Choroid plexus epithelial cell (primary cell): ENCODE data around the gene NAA11.

Source experiments
- DNase-seq: peaks from one replicate; pipeline ENCODE4 v3.0.0-alpha.2; 2010; ENCODE audit warnings: low read depth
- H3K4me3 ChIP-seq: 2 replicates; pipeline ENCODE4 v1.5.1; 2011; ENCODE audit warnings: low read depth, mild to moderate bottlenecking, control low read depth, low read length, moderate library complexity
- TF ChIP-seq, protein P1 (sequence below): conservative IDR thresholded peaks from 2 replicates; pipeline ENCODE4 v1.5.1; 2011; ENCODE audit warnings: low read depth, mild to moderate bottlenecking, control low read depth, inconsistent platforms, low read length, moderate library complexity

Gene NAA11

DNA sequence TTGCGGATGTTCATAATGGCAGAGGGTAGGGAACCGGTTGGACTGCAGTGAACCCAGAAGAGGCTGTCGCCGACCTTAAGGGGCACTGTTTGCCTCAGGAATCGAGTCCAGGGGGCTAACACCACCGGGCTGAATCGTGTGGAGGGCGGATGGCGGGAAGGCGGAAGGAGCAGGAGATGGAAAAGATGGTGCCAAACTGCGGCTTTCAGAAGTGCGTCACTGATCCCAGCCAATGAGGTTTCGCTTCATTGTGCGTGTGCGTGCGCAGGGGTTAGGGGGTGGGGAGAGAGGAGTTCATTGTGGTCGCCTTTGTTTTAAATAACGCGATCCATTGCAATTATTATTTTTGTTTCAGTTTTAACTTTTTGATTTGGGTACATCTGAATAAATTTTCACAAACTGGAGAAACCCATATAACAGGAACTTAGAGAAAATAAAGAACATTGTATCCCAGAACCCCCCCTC, at the start of gene NAA11:
Gene NAA11 (minus strand): TSS at position 198 of the 465 bp plus-strand sequence. CDS start 184 bp downstream, at position 14.
- no peak within 1 kb of the TSS for H3K4me3 ChIP-seq
- TF ChIP-seq, protein P1, sequence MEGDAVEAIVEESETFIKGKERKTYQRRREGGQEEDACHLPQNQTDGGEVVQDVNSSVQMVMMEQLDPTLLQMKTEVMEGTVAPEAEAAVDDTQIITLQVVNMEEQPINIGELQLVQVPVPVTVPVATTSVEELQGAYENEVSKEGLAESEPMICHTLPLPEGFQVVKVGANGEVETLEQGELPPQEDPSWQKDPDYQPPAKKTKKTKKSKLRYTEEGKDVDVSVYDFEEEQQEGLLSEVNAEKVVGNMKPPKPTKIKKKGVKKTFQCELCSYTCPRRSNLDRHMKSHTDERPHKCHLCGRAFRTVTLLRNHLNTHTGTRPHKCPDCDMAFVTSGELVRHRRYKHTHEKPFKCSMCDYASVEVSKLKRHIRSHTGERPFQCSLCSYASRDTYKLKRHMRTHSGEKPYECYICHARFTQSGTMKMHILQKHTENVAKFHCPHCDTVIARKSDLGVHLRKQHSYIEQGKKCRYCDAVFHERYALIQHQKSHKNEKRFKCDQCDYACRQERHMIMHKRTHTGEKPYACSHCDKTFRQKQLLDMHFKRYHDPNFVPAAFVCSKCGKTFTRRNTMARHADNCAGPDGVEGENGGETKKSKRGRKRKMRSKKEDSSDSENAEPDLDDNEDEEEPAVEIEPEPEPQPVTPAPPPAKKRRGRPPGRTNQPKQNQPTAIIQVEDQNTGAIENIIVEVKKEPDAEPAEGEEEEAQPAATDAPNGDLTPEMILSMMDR = no peak
- DNase-seq = no peak

DNA sequence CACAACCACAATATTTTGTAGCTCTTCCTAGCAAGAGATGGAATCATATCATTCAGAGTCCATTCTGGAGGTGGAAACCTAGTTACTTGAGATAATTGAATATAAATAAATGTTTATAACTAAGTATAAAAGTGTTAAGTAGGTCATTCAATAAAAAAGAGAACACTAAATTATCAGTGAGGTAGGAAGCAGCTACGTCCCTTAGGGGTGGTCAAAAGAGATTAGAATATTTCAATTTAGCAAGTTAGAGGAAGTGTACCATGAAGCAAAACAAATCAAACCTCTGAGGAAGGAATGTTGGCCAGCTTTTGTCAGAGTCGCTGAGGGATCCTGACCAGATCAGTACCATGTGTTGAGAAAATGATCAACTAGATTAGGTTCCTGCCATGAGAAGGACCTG, 44.2 kb upstream of the NAA11 start:
- TF ChIP-seq, protein P1 = no peak
- no peak for DNase-seq
- H3K4me3 ChIP-seq = no peak overlapping the region

DNA sequence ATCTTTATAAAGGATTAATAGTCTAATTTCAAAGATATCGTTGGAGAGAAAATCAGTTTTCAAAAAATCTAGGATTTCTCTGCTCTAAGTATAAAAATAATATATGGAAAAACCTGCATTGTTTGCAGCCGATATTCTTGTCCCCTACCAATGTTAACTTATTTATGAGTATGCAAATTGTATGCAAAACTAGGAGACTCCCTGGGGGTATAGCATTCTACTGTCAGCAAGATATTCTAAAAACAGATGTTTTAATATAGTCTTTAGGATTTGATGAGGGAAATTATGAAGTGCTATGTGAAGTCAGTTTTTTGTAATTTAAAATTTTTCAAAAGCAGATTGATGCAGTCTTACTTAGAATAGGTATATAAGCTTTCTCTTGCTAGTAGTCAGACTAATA, 41.2 kb upstream of the NAA11 start:
- DNase-seq = no peak
- H3K4me3 ChIP-seq = no peak overlapping the region
- TF ChIP-seq, protein P1 = no peak

DNA sequence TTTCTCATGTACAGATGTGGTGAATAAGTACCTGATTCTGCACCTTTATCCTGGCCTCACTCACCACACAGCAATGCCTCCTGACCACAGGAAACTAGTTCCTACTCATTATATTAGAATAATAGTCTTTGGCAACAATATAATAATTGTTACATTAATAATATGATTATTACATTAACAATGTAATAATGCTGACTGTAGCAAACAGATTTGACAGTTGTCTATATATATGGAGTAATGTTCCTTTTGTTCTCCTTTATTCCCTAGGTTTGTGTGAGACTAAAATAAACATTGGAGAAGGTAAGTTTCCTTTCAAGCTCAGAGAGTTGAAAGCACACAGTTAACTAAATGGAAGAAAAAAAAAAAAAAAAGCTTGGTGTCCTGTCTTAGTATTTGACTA, 40.6 kb upstream of the NAA11 start:
- TF ChIP-seq, protein P1 = no peak
- no peak for DNase-seq
- H3K4me3 ChIP-seq = no peak overlapping the region

DNA sequence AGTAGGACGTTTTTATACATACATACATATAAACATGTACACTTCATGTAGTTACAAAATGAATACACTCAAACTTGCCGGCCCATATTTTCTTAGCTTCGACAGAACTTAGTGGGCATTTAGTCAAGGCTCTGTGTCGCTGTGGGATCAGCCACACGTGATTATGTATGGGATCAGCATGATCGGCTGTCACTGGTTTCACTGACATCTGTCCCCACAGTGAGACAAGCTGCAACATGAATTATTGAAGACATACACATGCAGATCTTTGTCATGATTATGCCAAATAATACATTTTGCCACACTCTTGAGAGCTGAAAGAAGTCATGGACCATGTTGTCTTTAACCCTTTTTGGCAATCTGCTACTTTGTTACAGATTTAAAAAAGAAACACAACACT, 38.2 kb upstream of the NAA11 start:
- TF ChIP-seq, protein P1 = no peak
- no peak for DNase-seq
- no peak overlapping the region for H3K4me3 ChIP-seq

DNA sequence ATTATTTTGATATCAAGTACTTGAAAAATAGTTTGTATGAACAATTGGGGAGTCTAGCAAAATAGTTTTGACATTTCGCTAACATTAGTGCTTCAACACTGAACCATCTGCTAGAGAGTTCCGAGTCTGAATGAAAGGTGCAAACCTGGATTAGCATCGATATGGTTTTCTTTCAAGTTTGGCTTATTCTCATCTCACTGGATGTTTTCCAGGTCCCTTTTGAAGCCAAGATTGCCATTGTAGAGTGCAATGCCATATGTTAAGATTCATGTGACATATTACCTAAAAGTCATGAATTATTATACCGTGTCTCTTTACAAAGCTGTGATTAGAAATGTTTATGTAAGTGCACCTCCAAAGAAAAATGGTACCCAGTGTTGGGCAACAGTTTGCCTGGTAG, 36.8 kb upstream of the NAA11 start:
- DNase-seq = no peak
- TF ChIP-seq, protein P1 = no peak
- H3K4me3 ChIP-seq = no peak overlapping the region

DNA sequence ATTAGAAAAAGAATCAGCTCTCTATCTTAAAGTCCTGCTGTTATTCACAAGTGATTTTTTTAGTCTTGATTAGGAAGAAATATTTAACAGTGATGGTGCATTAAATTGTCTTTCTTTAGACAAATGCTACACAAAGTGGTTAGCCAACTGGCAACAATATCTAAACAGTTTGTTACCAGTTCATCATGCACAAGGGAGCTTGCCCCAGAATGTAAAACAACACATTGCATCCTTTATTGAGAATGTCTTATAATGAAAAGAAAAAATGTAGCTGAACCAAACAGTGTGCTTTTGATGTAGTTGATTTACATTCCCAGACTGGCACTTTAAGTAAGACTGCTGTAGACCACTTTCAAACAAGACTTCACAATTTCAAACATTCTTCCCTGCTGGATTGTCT, 34.1 kb upstream of the NAA11 start:
- DNase-seq = no peak
- TF ChIP-seq, protein P1 = no peak
- H3K4me3 ChIP-seq = no peak overlapping the region
